Caco-2 (cell line): ENCODE data around the gene FBXL20. TPM values are rescaled to one million over a fixed set of nuclear protein-coding genes. Genes with fewer than 3 reads are reported as not detected.

Experiments
- BruUV-seq: library from RNA; stranded (reverse); fragments of 400-500 nt; replicated peaks from 2 replicates; lab custom pipeline; 2021; lab: Mats Ljungman, UMichigan
- CTCF ChIA-PET: fragments of 300-600 bp; sonication (Branson Sonifier 250); formaldehyde crosslinking; loops from one replicate; lab custom pipeline; 2022; ENCODE audit warnings: antibody characterized with exemption; lab: Charles Lee
- POLR2A ChIA-PET: fragments of 300-600 bp; sonication (Branson Sonifier 250); formaldehyde crosslinking; loops from one replicate; lab custom pipeline; 2022; ENCODE audit warnings: antibody characterized with exemption; lab: Charles Lee
- DNase-seq, 2 experiments: peaks; one replicate each; pipeline versions ENCODE4 v3.0.0 to v3.0.0-alpha.2; 2020 to 2022
- H3K27me3 ChIP-seq: replicated peaks from 2 replicates; pipeline ENCODE4 v1.6.0; 2011; ENCODE audit warnings: low read length; ENCODE audit not compliant: control insufficient read depth, insufficient read depth
- H3K36me3 ChIP-seq: 2 replicates; pipeline ENCODE4 v1.5.1; 2011; ENCODE audit warnings: low read length; ENCODE audit not compliant: control insufficient read depth, insufficient read depth
- H3K4me1 ChIP-seq: fragments of 250-450 bp; sonication (Bioruptor Pico); 2 replicates; pipeline ENCODE4 v1.5.1; 2020; ENCODE audit warnings: mild to moderate bottlenecking
- H3K4me3 ChIP-seq: 2 replicates; pipeline ENCODE4 v1.5.1; 2011; ENCODE audit warnings: low read depth, mild to moderate bottlenecking, control low read depth, low read length
- H3K9me3 ChIP-seq: fragments of 250-450 bp; sonication (Bioruptor Pico); 2 replicates; pipeline ENCODE4 v1.5.1; 2020; ENCODE audit warnings: mild to moderate bottlenecking, moderate library complexity
- H3K27ac Mint-ChIP-seq: one replicate; pipeline ENCODE4 v1.8.0; 2022; ENCODE audit warnings: mixed read lengths; ENCODE audit not compliant: unreplicated experiment
- H3K27me3 Mint-ChIP-seq: one replicate; pipeline ENCODE4 v1.8.0; 2022; ENCODE audit warnings: mixed read lengths; ENCODE audit not compliant: insufficient read depth, unreplicated experiment
- H3K36me3 Mint-ChIP-seq: one replicate; pipeline ENCODE4 v1.8.0; 2022; ENCODE audit warnings: mild to moderate bottlenecking, mixed read lengths; ENCODE audit not compliant: insufficient read depth, unreplicated experiment
- H3K4me1 Mint-ChIP-seq: one replicate; pipeline ENCODE4 v1.8.0; 2022; ENCODE audit warnings: low read depth, mixed read lengths; ENCODE audit not compliant: unreplicated experiment
- H3K4me3 Mint-ChIP-seq: one replicate; pipeline ENCODE4 v1.8.0; 2022; ENCODE audit warnings: mild to moderate bottlenecking, moderate library complexity, mixed read lengths; ENCODE audit not compliant: unreplicated experiment
- H3K9me3 Mint-ChIP-seq: one replicate; pipeline ENCODE4 v1.8.0; 2022; ENCODE audit warnings: mixed read lengths; ENCODE audit not compliant: unreplicated experiment
- CTCF ChIP-seq, 2 experiments: fragments of 200-600 bp in 1 of 2; IDR thresholded peaks; 1 replicate in 1 of 2; 2 replicates in 1 of 2; pipeline versions ENCODE4 v1.5.1 to v1.8.0; 2011 to 2022; ENCODE audit warnings: antibody characterized with exemption in 1 of 2, control low read depth in 1 of 2, inconsistent platforms in 1 of 2, low read depth in 1 of 2, low read length in 1 of 2, mild to moderate bottlenecking in 1 of 2, moderate library complexity in 1 of 2; ENCODE audit not compliant: insufficient read depth in 1 of 2, severe bottlenecking in 1 of 2, unreplicated experiment in 1 of 2
- intact Hi-C: fragments of 100-400 bp; cut with micrococcal nuclease; formaldehyde crosslinking; loops from one replicate; pipeline ENCODE4 v1.10.0; 2022; ENCODE audit not compliant: unreplicated experiment
- total RNA-seq: library from RNA; stranded (reverse); gene quantifications from 2 replicates; pipeline ENCODE4 v1.2.3, GENCODE V29; 2022

FBXL20 gene
- total RNA-seq, 1 experiment from 2014 or later = 12.6 TPM

- Histone ChIP-seq H3K9me3 (no peaks in the 10 kb centered on the region), H3K4me1 (no peaks in the 10 kb centered on the region), H3K36me3 (no peaks in the 10 kb centered on the region), H3K4me3 (no peak overlapping the region), H3K27me3 (peaks cover 2% of the 10 kb centered on the region)
- H3K27me3 Mint-ChIP-seq = peaks cover 7% of the 10 kb centered on the region
- ChIA-PET CTCF (interaction anchor here (0.5 to 3.4 kb wide), 4 partner anchors 14 to 313 kb away, joined by 3 to 16 read pairs (median 9); no protein-coding TSS in a partner anchor), POLR2A (interaction anchor here (0.8 kb wide), 1 partner anchor 31 kb away, joined by 4 read pairs; the partner anchor contains the start of gene RPL19)
- intact Hi-C loops = no loop called here
- BruUV-seq = no TSS peak
- H3K36me3 Mint-ChIP-seq = no peaks in the 10 kb centered on the region
- TF ChIP-seq CTCF (IDR thresholded peaks at IDR 0.05; ENCODE audit: insufficient read depth in 1 of 2, low read depth in 1 of 2, low read length in 1 of 2, severe bottlenecking in 1 of 2, unreplicated experiment in 1 of 2) = no peak
- H3K4me3 Mint-ChIP-seq = no peak overlapping the region
- no peak overlapping the region for H3K27ac Mint-ChIP-seq
- DNase-seq = no peak
- no peaks in the 10 kb centered on the region for H3K4me1 Mint-ChIP-seq
- no peaks in the 10 kb centered on the region for H3K9me3 Mint-ChIP-seq
Observed at GRCh38 chr17:39231091-39231561, 170.3 kb downstream of the FBXL20 start.

GRCh38 chr17:39230361-39230760 lies 171.1 kb downstream of the FBXL20 start:
- H3K36me3 Mint-ChIP-seq = no peaks in the 10 kb centered on the region
- DNase-seq = no peak
- H3K27me3 Mint-ChIP-seq = peaks cover 7% of the 10 kb centered on the region
- H3K36me3 ChIP-seq = no peaks in the 10 kb centered on the region
- no peaks in the 10 kb centered on the region for H3K9me3 Mint-ChIP-seq
- no peak overlapping the region for H3K4me3 ChIP-seq
- ChIA-PET POLR2A (interaction anchor here (0.6 to 0.8 kb wide), 2 partner anchors 30 to 184 kb away, joined by 4 to 5 read pairs; partner anchors contain the start of gene RPL19), CTCF (interaction anchor here (0.5 to 3.4 kb wide), 2 partner anchors 15 to 313 kb away, joined by 3 to 16 read pairs; no protein-coding TSS in a partner anchor)
- TF ChIP-seq CTCF (IDR thresholded peaks at IDR 0.05; ENCODE audit: insufficient read depth in 1 of 2, low read depth in 1 of 2, low read length in 1 of 2, severe bottlenecking in 1 of 2, unreplicated experiment in 1 of 2) = no peak
- no peaks in the 10 kb centered on the region for H3K4me1 ChIP-seq
- BruUV-seq = no TSS peak
- intact Hi-C loops = no loop called here
- peaks cover 2% of the 10 kb centered on the region for H3K27me3 ChIP-seq
- H3K27ac Mint-ChIP-seq = no peak overlapping the region
- H3K4me3 Mint-ChIP-seq = no peak overlapping the region
- no peaks in the 10 kb centered on the region for H3K9me3 ChIP-seq
- no peaks in the 10 kb centered on the region for H3K4me1 Mint-ChIP-seq

- POLR2A ChIA-PET = no interaction called here
- Histone ChIP-seq H3K4me3 (no peak overlapping the region), H3K36me3 (no peaks in the 10 kb centered on the region), H3K9me3 (no peaks in the 10 kb centered on the region), H3K4me1 (no peaks in the 10 kb centered on the region), H3K27me3 (peaks cover 2% of the 10 kb centered on the region)
- Mint-ChIP-seq H3K27me3 (peaks cover 10% of the 10 kb centered on the region), H3K4me1 (no peaks in the 10 kb centered on the region), H3K36me3 (no peaks in the 10 kb centered on the region), H3K27ac (no peak overlapping the region), H3K4me3 (no peak overlapping the region), H3K9me3 (no peaks in the 10 kb centered on the region)
- BruUV-seq = no TSS peak
- no peak for DNase-seq
- TF ChIP-seq CTCF (IDR thresholded peaks at IDR 0.05; ENCODE audit: insufficient read depth in 1 of 2, low read depth in 1 of 2, low read length in 1 of 2, severe bottlenecking in 1 of 2, unreplicated experiment in 1 of 2) = no peak
- intact Hi-C loops = no loop called here
- CTCF ChIA-PET = interaction anchor here (3.4 kb wide), 1 partner anchor 16 kb away, joined by 16 read pairs; no protein-coding TSS in a partner anchor
Observed at GRCh38 chr17:39229274-39229913, 172.0 kb downstream of the FBXL20 start.
